HCT116 (cell line): Measurements from ENCODE around the gene COX7B. TPM values are rescaled to one million over a fixed set of nuclear protein-coding genes. Genes with fewer than 3 reads are reported as not detected.

ENCODE experiments used
- ATAC-seq: fragments of 200-7000 bp; cut with Tn5 transposase; 2 replicates; pipeline ENCODE4 v1.9.1; 2020; ENCODE audit warnings: mild to moderate bottlenecking, moderate library complexity
- BruUV-seq: library from RNA; stranded (reverse); fragments of 400-500 nt; replicated peaks from 2 replicates; lab custom pipeline; 2021; lab: Mats Ljungman, UMichigan
- CTCF ChIA-PET: fragments of 300-600 bp; sonication (Branson Sonifier 250); formaldehyde crosslinking; loops from one replicate; lab custom pipeline; 2021; ENCODE audit warnings: antibody characterized with exemption; lab: Charles Lee
- POLR2A ChIA-PET: fragments of 300-600, 350-600 bp; sonication (Branson Sonifier 250); formaldehyde crosslinking; loops from one replicate; lab custom pipeline; 2021; ENCODE audit warnings: antibody characterized with exemption; lab: Charles Lee
- RAD21 ChIA-PET, 2 experiments: fragments of 300-600 bp; sonication (Branson Sonifier 250); formaldehyde crosslinking; loops; one replicate each; lab custom pipeline; 2023; ENCODE audit warnings: low total read pairs in 2 of 2; ENCODE audit not compliant: uncharacterized antibody in 2 of 2, unreplicated experiment in 2 of 2, low non-redundant PET in 1 of 2; lab: Charles Lee
- DNase-seq: peaks from one replicate; pipeline ENCODE4 v3.0.0-alpha.2; 2010; ENCODE audit warnings: low read depth, low spot score
- H2AFZ ChIP-seq: fragments of 200-600 bp; shearing (Covaris generic), sonication (generic); 2 replicates; pipeline ENCODE4 v1.6.1; 2017; ENCODE audit warnings: low read depth, mixed run types, mixed read lengths, antibody characterized with exemption, low read length; ENCODE audit not compliant: poor library complexity, severe bottlenecking
- H3K27ac ChIP-seq: 2 replicates; pipeline ENCODE4 v1.5.1; 2012; ENCODE audit warnings: low read depth, low read length
- H3K27me3 ChIP-seq: fragments of 200-600 bp; sonication (generic); 2 replicates; pipeline ENCODE4 v1.6.1; 2016; ENCODE audit warnings: mixed run types, low read length, mixed read lengths; ENCODE audit not compliant: insufficient read depth
- H3K36me3 ChIP-seq, 2 experiments: fragments of 200-500 bp in 1 of 2; fragments of 200-600 bp in 1 of 2; sonication (Bioruptor generic) in 1 of 2; sonication (generic) in 1 of 2; 2 replicates each; pipeline versions ENCODE4 v1.5.1 to v1.6.1; 2014 to 2016; ENCODE audit warnings: low read length in 2 of 2, inconsistent platforms in 1 of 2, mixed read lengths in 1 of 2, mixed run types in 1 of 2; ENCODE audit not compliant: insufficient read depth in 2 of 2, control insufficient read depth in 1 of 2
- H3K4me1 ChIP-seq, 2 experiments: fragments of 200-600 bp in 1 of 2; sonication (generic) in 1 of 2; 2 replicates each; pipeline versions ENCODE4 v1.5.1 to v1.6.1; 2012 to 2017; ENCODE audit warnings: low read length in 2 of 2, inconsistent platforms in 1 of 2, mild to moderate bottlenecking in 1 of 2, mixed read lengths in 1 of 2, mixed run types in 1 of 2, moderate library complexity in 1 of 2; ENCODE audit not compliant: insufficient read depth in 2 of 2, control insufficient read depth in 1 of 2
- H3K4me2 ChIP-seq: fragments of 200-600 bp; sonication (generic); 2 replicates; pipeline ENCODE4 v1.6.1; 2017; ENCODE audit warnings: mixed run types, low read length, mixed read lengths
- H3K4me3 ChIP-seq, 2 experiments: fragments of 200-600 bp in 1 of 2; sonication (generic) in 1 of 2; replicated peaks in 1 of 2; 2 replicates each; pipeline ENCODE4 v1.5.1; 2011 to 2016; ENCODE audit warnings: low read length in 2 of 2, control low read depth in 1 of 2, low read depth in 1 of 2, mild to moderate bottlenecking in 1 of 2, mixed read lengths in 1 of 2, mixed run types in 1 of 2
- H3K79me2 ChIP-seq: fragments of 200-600 bp; sonication (generic); 2 replicates; pipeline ENCODE4 v1.6.1; 2017; ENCODE audit warnings: mild to moderate bottlenecking, mixed run types, low read length, moderate library complexity, mixed read lengths; ENCODE audit not compliant: insufficient read depth
- H3K9ac ChIP-seq: fragments of 200-600 bp; sonication (generic); 2 replicates; pipeline ENCODE4 v1.6.1; 2016; ENCODE audit warnings: low read length, mixed read lengths
- H3K9me2 ChIP-seq: fragments of 200-600 bp; sonication (generic), shearing (Covaris generic); 2 replicates; pipeline ENCODE4 v1.6.1; 2017; ENCODE audit warnings: mixed run types, mild to moderate bottlenecking, moderate library complexity; ENCODE audit not compliant: insufficient read depth
- H3K9me3 ChIP-seq, 2 experiments: fragments of 200-500 bp in 1 of 2; fragments of 200-600 bp in 1 of 2; sonication (Bioruptor generic) in 1 of 2; sonication (generic) in 1 of 2; 2 replicates each; pipeline ENCODE4 v1.6.1; 2014 to 2017; ENCODE audit warnings: low read length in 2 of 2, mixed read lengths in 2 of 2, inconsistent platforms in 1 of 2, low read depth in 1 of 2, mild to moderate bottlenecking in 1 of 2, mixed run types in 1 of 2, moderate library complexity in 1 of 2; ENCODE audit not compliant: control insufficient read depth in 1 of 2, insufficient read depth in 1 of 2
- H4K20me1 ChIP-seq: fragments of 200-600 bp; sonication (generic), shearing (Covaris generic); 2 replicates; pipeline ENCODE4 v1.6.1; 2017; ENCODE audit warnings: mixed run types, mild to moderate bottlenecking, moderate library complexity; ENCODE audit not compliant: insufficient read depth
- CBX3 ChIP-seq: IDR thresholded peaks from 2 replicates; pipeline ENCODE4 v1.6.1; 2012; ENCODE audit warnings: low read depth
- EGR1 ChIP-seq: IDR thresholded peaks from 2 replicates; pipeline ENCODE4 v1.6.1; 2012; ENCODE audit warnings: low read depth
- ELF1 ChIP-seq: IDR thresholded peaks from 2 replicates; pipeline ENCODE4 v1.6.1; 2012; ENCODE audit warnings: low read depth, borderline replicate concordance
- EZH2phosphoT487 ChIP-seq: fragments of 200-600 bp; IDR thresholded peaks from 2 replicates; pipeline ENCODE4 v1.6.1; 2018; ENCODE audit warnings: antibody characterized with exemption, borderline replicate concordance
- FOSL1 ChIP-seq: IDR thresholded peaks from 2 replicates; pipeline ENCODE4 v1.6.1; 2012; ENCODE audit warnings: low read depth
- JUND ChIP-seq: IDR thresholded peaks from 2 replicates; pipeline ENCODE4 v1.6.1; 2012
- POLR2AphosphoS5 ChIP-seq: IDR thresholded peaks from 2 replicates; pipeline ENCODE4 v1.6.1; 2011; ENCODE audit warnings: mild to moderate bottlenecking, low read depth, low read length, moderate library complexity
- SRF ChIP-seq: IDR thresholded peaks from 2 replicates; pipeline ENCODE4 v1.6.1; 2012; ENCODE audit warnings: low read depth
- TCF7L2 ChIP-seq: IDR thresholded peaks from 2 replicates; pipeline ENCODE4 v1.7.0; 2011; ENCODE audit warnings: borderline replicate concordance, inconsistent platforms; ENCODE audit not compliant: insufficient read depth, insufficient read length; ENCODE audit errors: extremely low read depth
- ZNF274 ChIP-seq: fragments of 200-500 bp; sonication (Bioruptor generic); IDR thresholded peaks from 2 replicates; pipeline ENCODE4 v1.6.1; 2014; ENCODE audit warnings: mild to moderate bottlenecking, low read depth, low read length, inconsistent platforms
- intact Hi-C: fragments of 100-400 bp; cut with micrococcal nuclease; formaldehyde crosslinking; loops from 2 replicates; pipeline ENCODE4 v1.10.0; 2022
- total RNA-seq: library from RNA; stranded (reverse); gene quantifications from one replicate; pipeline ENCODE4 v1.2.1, GENCODE V29; 2021; ENCODE audit not compliant: unreplicated experiment
- TF ChIP-seq, protein P1 (sequence below): IDR thresholded peaks from 2 replicates; pipeline ENCODE4 v1.6.1; 2012; ENCODE audit warnings: low read depth
- TF ChIP-seq, protein P2 (sequence below), 3 experiments: fragments of 200-600 bp in 1 of 3; sonication (generic) in 1 of 3; IDR thresholded peaks in 2 of 3; conservative IDR thresholded peaks in 1 of 3; 2 replicates each; pipeline ENCODE4 v1.5.1; 2012 to 2017; ENCODE audit warnings: low read depth in 2 of 3, low read length in 2 of 3, antibody characterized with exemption in 1 of 3, borderline replicate concordance in 1 of 3, control low read depth in 1 of 3, mild to moderate bottlenecking in 1 of 3, mixed read lengths in 1 of 3, mixed run types in 1 of 3, moderate library complexity in 1 of 3; ENCODE audit not compliant: insufficient read depth in 1 of 3
- TF ChIP-seq, protein P3 (sequence below): IDR thresholded peaks from 2 replicates; pipeline ENCODE4 v1.6.1; 2012

The COX7B gene
- total RNA-seq, 1 experiment from 2014 or later = 268 TPM

DNA sequence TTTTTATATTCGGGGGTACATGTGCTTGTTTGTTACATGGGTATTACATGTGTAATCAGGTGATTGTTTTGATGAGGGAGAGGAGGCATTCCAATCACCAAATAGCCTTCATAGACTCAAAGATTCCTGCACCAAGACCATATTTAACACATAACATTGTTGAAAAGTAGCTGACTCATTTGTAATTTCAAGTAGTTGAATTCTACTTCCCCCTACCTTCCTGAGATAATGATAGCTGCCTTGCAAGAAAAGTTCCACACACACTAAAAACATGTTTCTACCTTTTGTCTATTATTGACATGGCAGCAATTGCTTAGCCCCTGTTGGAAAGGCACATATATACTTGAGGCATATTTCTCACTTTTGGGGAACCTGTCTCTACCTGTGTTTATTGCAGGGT lies 54.0 kb downstream of the COX7B start:
- TF ChIP-seq ZNF274 = no peak
- no peak for TF ChIP-seq CBX3
- TF ChIP-seq, protein P1, sequence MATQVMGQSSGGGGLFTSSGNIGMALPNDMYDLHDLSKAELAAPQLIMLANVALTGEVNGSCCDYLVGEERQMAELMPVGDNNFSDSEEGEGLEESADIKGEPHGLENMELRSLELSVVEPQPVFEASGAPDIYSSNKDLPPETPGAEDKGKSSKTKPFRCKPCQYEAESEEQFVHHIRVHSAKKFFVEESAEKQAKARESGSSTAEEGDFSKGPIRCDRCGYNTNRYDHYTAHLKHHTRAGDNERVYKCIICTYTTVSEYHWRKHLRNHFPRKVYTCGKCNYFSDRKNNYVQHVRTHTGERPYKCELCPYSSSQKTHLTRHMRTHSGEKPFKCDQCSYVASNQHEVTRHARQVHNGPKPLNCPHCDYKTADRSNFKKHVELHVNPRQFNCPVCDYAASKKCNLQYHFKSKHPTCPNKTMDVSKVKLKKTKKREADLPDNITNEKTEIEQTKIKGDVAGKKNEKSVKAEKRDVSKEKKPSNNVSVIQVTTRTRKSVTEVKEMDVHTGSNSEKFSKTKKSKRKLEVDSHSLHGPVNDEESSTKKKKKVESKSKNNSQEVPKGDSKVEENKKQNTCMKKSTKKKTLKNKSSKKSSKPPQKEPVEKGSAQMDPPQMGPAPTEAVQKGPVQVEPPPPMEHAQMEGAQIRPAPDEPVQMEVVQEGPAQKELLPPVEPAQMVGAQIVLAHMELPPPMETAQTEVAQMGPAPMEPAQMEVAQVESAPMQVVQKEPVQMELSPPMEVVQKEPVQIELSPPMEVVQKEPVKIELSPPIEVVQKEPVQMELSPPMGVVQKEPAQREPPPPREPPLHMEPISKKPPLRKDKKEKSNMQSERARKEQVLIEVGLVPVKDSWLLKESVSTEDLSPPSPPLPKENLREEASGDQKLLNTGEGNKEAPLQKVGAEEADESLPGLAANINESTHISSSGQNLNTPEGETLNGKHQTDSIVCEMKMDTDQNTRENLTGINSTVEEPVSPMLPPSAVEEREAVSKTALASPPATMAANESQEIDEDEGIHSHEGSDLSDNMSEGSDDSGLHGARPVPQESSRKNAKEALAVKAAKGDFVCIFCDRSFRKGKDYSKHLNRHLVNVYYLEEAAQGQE = no peak
- no peak for TF ChIP-seq FOSL1
- no peak for TF ChIP-seq JUND
- no peak for TF ChIP-seq POLR2AphosphoS5
- TF ChIP-seq TCF7L2 = no peak
- no peak for TF ChIP-seq SRF
- TF ChIP-seq, protein P2, sequence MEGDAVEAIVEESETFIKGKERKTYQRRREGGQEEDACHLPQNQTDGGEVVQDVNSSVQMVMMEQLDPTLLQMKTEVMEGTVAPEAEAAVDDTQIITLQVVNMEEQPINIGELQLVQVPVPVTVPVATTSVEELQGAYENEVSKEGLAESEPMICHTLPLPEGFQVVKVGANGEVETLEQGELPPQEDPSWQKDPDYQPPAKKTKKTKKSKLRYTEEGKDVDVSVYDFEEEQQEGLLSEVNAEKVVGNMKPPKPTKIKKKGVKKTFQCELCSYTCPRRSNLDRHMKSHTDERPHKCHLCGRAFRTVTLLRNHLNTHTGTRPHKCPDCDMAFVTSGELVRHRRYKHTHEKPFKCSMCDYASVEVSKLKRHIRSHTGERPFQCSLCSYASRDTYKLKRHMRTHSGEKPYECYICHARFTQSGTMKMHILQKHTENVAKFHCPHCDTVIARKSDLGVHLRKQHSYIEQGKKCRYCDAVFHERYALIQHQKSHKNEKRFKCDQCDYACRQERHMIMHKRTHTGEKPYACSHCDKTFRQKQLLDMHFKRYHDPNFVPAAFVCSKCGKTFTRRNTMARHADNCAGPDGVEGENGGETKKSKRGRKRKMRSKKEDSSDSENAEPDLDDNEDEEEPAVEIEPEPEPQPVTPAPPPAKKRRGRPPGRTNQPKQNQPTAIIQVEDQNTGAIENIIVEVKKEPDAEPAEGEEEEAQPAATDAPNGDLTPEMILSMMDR (IDR thresholded peaks at IDR 0.05 in 2 of 3, conservative IDR thresholded peaks at IDR 0.05 in 1 of 3; ENCODE audit: borderline replicate concordance in 1 of 3, insufficient read depth in 1 of 3, low read depth in 2 of 3, low read length in 2 of 3) = no peak
- TF ChIP-seq, protein P3, sequence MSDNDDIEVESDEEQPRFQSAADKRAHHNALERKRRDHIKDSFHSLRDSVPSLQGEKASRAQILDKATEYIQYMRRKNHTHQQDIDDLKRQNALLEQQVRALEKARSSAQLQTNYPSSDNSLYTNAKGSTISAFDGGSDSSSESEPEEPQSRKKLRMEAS = no peak
- no peak for TF ChIP-seq ELF1
- no peak for TF ChIP-seq EZH2phosphoT487
- TF ChIP-seq EGR1 = no peak
- H2AFZ ChIP-seq = no peak overlapping the region
- CTCF ChIA-PET = no interaction called here
- H3K9ac ChIP-seq = no peak overlapping the region
- RAD21 ChIA-PET = no interaction called here
- ATAC-seq (no peak), DNase-seq (no peak)
- no peaks in the 10 kb centered on the region for H3K27me3 ChIP-seq
- no peak overlapping the region for H3K27ac ChIP-seq
- H3K4me2 ChIP-seq = no peak overlapping the region
- no peak overlapping the region for H3K4me3 ChIP-seq
- H4K20me1 ChIP-seq = no peaks in the 10 kb centered on the region
- POLR2A ChIA-PET = no interaction called here
- intact Hi-C loops = no loop called here
- H3K4me1 ChIP-seq = no peaks in the 10 kb centered on the region
- H3K9me2 ChIP-seq = no peaks in the 10 kb centered on the region
- BruUV-seq = no TSS peak
- H3K79me2 ChIP-seq = no peaks in the 10 kb centered on the region
- no peaks in the 10 kb centered on the region for H3K36me3 ChIP-seq
- no peaks in the 10 kb centered on the region for H3K9me3 ChIP-seq
